GM12873 (cell line): Measurements from ENCODE around the gene POU2F2.

ENCODE experiments used
- CTCF ChIP-seq: IDR thresholded peaks from 2 replicates; pipeline ENCODE4 v1.5.1; 2012; ENCODE audit warnings: low read depth, mild to moderate bottlenecking, moderate library complexity, low read length, control low read depth; ENCODE audit not compliant: insufficient read depth; ENCODE audit errors: missing control alignments

Gene POU2F2

GRCh38 chr19:42154471-42155323 lies 22.5 kb upstream of the POU2F2 start:
- no peak for TF ChIP-seq CTCF

- no peak for TF ChIP-seq CTCF
Measured at GRCh38 chr19:42153672-42154433, 21.6 kb upstream of the POU2F2 start.

- TF ChIP-seq CTCF, result no peak
Measured at GRCh38 chr19:42152910-42153671, 20.8 kb upstream of the POU2F2 start.

GRCh38 chr19:42151782-42152684 lies 19.8 kb upstream of the POU2F2 start:
- no peak for TF ChIP-seq CTCF

- TF ChIP-seq CTCF, result no peak
Measured at GRCh38 chr19:42150911-42151361, 18.7 kb upstream of the POU2F2 start.

- TF ChIP-seq CTCF, result no peak
Measured at GRCh38 chr19:42150364-42150763, 18.1 kb upstream of the POU2F2 start.
